GM18505 (cell line): Measurements from ENCODE around the gene ABCB1.

Experiments used
- ATAC-seq: cut with Tn5 transposase; IDR thresholded peaks from one replicate; pipeline ENCODE4 v1.9.1; 2021; ENCODE audit not compliant: unreplicated experiment
- POLR2A ChIP-seq: IDR thresholded peaks from 4 replicates; pipeline ENCODE4 v1.6.1; 2011; ENCODE audit warnings: borderline replicate concordance; ENCODE audit not compliant: insufficient read depth, insufficient read length; ENCODE audit errors: extremely low read depth

ABCB1 gene

GRCh38 chr7:87600130-87601124, at the start of gene ABCB1:
Gene ABCB1 (minus strand): TSS chr7:87600884. CDS start chr7:87600184, 700 bp downstream.
- ATAC-seq = peak; percentile 55
- TF ChIP-seq POLR2A = no peak

GRCh38 chr7:87648316-87648715, 47.6 kb upstream of the ABCB1 start:
- TF ChIP-seq POLR2A = no peak
- ATAC-seq = no peak

GRCh38 chr7:87645446-87645845, 44.8 kb upstream of the ABCB1 start:
- no peak for ATAC-seq
- TF ChIP-seq POLR2A = no peak

GRCh38 chr7:87635921-87636320, 35.2 kb upstream of the ABCB1 start:
- TF ChIP-seq POLR2A = no peak
- no peak for ATAC-seq

GRCh38 chr7:87628780-87629569, 28.3 kb upstream of the ABCB1 start:
- no peak for ATAC-seq
- TF ChIP-seq POLR2A = no peak

GRCh38 chr7:87627634-87627994, 26.9 kb upstream of the ABCB1 start:
- no peak for TF ChIP-seq POLR2A
- peak; percentile 17 for ATAC-seq

GRCh38 chr7:87625101-87625500, 24.4 kb upstream of the ABCB1 start:
- no peak for ATAC-seq
- no peak for TF ChIP-seq POLR2A

- ATAC-seq = no peak
- TF ChIP-seq POLR2A = no peak
Measured at GRCh38 chr7:87624628-87625027, 23.9 kb upstream of the ABCB1 start.

- no peak for ATAC-seq
- TF ChIP-seq POLR2A = no peak
Measured at GRCh38 chr7:87615197-87615596, 14.5 kb upstream of the ABCB1 start.

- ATAC-seq = no peak
- TF ChIP-seq POLR2A = no peak
Measured at GRCh38 chr7:87609916-87610315, 9.2 kb upstream of the ABCB1 start.

GRCh38 chr7:87608431-87608830, 7.7 kb upstream of the ABCB1 start:
- TF ChIP-seq POLR2A = no peak
- ATAC-seq = no peak

GRCh38 chr7:87604264-87604663, 3.6 kb upstream of the ABCB1 start:
- TF ChIP-seq POLR2A = no peak
- no peak for ATAC-seq

GRCh38 chr7:87599336-87599735, 1.3 kb downstream of the ABCB1 start:
- TF ChIP-seq POLR2A = no peak
- peak; percentile 97 for ATAC-seq

GRCh38 chr7:87598234-87599009, 2.3 kb downstream of the ABCB1 start:
- no peak for ATAC-seq
- TF ChIP-seq POLR2A = no peak

GRCh38 chr7:87596696-87597095, 4.0 kb downstream of the ABCB1 start:
- TF ChIP-seq POLR2A = no peak
- no peak for ATAC-seq
